HG03108 (cell line): ENCODE data around the gene ATP1A4.
"Not testable (repeated sequence)": the region's sequence is repeated elsewhere in the genome, so short reads cannot be mapped to it uniquely, and the experiment has no call there.

Experiments
- ATAC-seq: cut with Tn5 transposase; IDR thresholded peaks from one replicate; pipeline ENCODE4 v1.9.1; 2021; ENCODE audit warnings: moderate library complexity; ENCODE audit not compliant: unreplicated experiment

Gene ATP1A4

DNA sequence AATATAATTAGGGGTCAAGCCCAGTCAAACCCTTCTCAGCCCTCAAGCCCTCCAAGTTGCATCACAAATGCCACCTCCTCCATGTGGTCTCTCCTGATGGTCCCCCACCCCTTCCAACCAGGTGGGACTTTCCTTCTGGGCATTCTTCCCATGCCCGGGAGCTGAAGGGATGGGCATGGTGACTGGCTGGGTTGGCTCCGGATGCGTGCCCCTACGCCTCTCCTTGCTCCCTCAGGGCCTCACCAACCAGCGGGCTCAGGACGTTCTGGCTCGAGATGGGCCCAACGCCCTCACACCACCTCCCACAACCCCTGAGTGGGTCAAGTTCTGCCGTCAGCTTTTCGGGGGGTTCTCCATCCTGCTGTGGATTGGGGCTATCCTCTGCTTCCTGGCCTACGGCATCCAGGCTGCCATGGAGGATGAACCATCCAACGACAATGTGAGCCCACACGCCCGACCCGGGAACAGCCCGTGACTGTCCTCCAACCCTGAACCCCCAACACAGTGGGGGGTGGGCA is 28.4 kb upstream of the ATP1A4 start:
- ATAC-seq: no peak

DNA sequence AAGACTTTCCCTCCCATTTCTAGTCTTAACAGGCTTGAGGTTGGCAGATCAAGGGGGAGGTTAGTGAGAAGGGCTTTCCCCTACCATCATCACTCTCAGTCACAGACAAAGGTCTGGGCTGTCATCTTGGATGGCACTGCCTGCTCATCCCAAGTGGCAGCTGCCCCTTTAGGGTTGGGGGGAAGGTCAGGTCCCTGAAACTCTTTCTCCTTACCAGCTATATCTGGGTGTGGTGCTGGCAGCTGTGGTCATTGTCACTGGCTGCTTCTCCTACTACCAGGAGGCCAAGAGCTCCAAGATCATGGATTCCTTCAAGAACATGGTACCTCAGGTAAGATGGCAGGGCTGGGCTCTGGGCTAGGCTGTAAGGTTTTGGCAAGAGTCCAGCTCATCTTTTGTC is 27.7 kb upstream of the ATP1A4 start:
- ATAC-seq: no peak

DNA sequence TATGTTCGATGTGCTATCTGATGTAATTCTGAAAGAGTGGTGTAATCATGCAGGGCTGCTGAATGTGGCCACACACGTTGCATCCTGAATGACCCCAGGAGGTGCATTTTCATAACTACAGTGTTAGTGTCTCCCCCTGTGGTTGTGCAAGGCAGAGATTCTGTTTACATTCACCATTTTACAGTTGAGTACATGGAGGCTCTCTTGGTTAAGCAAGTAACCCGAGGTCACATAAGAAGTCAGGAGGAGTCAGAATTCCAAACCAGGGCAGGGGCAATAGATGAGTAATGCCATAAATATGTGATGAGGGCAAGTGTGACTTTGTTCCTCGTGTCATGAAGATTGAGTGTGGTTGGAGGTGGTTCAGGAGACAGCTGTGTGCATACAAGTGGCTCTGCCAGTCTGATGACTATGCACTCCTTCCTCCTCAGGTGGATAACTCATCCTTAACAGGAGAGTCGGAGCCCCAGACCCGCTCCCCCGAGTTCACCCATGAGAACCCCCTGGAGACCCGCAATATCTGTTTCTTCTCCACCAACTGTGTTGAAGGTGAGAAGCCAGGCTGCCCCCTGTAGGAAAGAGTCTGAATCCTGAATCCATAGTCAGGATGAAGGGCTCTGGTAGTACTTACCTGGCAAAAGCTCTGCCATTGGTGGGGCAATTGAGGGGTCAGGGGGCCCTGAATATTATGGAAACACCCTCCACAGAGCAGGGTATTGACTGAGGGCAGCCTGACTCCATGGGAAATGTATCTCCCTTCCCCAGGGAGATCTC is 26.5 kb upstream of the ATP1A4 start:
- ATAC-seq: no peak

DNA sequence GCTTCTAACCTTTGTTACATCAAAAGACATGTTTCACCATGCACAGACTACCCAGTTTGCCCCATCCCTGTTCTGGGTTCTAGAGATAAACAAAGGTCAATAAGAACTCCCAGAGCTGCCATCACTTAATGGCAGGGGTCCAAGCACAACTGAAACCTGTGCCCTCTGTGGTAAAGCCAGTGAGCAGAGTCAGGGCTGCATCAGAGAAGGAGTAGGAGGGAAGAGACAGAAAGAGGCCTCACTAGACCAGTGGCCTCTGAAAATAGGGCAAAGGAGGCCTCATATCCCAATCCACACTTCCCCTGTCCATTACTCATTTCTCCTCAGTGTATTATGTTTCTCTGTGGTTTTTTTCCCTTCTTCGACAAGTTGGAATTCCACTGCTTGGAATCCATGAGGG is 25.7 kb upstream of the ATP1A4 start:
- no peak for ATAC-seq

DNA sequence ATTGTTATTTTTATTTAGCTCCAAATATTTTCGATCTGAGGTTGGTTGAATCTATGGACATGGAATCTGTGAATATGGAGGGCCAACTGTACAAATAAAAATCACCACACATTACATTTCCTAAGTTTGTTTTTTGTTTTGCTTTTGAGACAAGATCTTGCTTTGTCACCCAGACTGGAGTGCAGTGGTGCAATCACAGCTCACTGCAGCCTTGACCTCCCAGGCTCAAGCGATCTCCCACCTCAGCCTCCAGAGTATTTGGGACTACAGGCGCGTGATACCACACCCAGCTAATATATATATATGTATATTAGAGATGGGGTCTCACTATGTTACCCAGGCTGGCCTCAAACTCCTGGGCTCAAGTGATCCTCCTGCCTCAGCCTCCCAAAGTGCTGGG is 25.1 kb upstream of the ATP1A4 start:
- not testable (repeated sequence) for ATAC-seq

DNA sequence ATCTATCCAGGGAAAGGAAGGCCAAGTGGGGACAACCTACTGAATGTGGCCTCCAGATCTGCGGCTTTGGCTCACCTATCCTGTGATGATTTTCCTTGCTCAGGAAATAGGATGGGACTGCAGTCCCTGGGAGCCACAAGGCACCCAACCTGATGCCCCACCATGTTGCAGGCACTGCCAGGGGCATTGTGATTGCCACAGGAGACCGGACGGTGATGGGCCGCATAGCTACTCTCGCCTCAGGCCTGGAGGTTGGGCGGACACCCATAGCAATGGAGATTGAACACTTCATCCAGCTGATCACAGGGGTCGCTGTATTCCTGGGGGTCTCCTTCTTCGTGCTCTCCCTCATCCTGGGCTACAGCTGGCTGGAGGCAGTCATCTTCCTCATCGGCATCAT is 24.0 kb upstream of the ATP1A4 start:
- no peak for ATAC-seq

- ATAC-seq: no peak
Measured at GRCh38 chr1:160127865-160128523, 23.4 kb upstream of the ATP1A4 start.

DNA sequence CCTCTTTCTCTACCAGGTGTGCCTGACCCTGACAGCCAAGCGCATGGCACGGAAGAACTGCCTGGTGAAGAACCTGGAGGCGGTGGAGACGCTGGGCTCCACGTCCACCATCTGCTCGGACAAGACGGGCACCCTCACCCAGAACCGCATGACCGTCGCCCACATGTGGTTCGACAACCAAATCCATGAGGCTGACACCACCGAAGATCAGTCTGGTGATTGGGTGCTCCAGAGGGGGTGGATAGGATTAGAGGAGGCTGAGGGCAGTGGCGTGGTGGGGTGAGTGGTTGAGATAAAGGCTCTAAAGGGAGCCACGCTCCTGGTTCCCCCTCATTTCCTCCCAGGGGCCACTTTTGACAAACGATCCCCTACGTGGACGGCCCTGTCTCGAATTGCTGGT is 22.8 kb upstream of the ATP1A4 start:
- no peak for ATAC-seq

- ATAC-seq: no peak
Measured at GRCh38 chr1:160129046-160129445, 22.4 kb upstream of the ATP1A4 start.

GRCh38 chr1:160129558-160129957 is 21.8 kb upstream of the ATP1A4 start:
- ATAC-seq: no peak

GRCh38 chr1:160129966-160130365 is 21.4 kb upstream of the ATP1A4 start:
- no peak for ATAC-seq

DNA sequence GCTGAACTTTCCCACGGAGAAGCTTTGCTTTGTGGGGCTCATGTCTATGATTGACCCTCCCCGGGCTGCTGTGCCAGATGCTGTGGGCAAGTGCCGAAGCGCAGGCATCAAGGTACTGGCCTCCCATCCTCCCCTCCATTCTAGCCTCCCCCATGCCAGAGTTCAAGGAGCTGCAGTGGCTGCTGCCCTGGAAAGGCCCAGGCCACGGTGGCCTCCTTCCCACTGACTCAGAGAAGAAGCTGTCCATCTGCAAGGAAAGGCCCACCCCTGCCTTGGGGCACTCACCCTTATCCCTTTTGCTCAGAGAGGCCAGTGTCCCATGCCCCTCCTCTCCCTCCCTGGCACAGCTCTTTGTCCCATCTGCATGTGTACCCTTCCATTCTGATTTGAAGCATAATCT is 20.9 kb upstream of the ATP1A4 start:
- ATAC-seq: no peak

DNA sequence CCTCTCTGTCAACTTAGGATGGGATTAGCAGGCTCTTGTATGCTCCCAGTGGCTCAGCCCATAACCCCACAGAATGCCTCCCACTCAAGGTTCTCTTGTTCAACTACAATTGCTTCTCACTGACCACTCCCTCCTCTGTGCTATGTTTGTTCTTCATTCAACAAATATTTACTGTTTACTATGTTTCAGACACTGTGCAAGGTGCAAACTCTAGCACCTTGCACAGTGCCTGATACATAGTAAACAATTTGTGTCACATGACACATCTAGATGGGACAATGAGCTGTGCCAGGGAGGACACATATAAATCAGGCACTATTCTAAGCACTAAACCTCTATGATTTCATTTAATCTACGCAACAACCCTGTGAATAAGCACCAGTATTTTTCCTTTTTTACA is 20.5 kb upstream of the ATP1A4 start:
- ATAC-seq: no peak

DNA sequence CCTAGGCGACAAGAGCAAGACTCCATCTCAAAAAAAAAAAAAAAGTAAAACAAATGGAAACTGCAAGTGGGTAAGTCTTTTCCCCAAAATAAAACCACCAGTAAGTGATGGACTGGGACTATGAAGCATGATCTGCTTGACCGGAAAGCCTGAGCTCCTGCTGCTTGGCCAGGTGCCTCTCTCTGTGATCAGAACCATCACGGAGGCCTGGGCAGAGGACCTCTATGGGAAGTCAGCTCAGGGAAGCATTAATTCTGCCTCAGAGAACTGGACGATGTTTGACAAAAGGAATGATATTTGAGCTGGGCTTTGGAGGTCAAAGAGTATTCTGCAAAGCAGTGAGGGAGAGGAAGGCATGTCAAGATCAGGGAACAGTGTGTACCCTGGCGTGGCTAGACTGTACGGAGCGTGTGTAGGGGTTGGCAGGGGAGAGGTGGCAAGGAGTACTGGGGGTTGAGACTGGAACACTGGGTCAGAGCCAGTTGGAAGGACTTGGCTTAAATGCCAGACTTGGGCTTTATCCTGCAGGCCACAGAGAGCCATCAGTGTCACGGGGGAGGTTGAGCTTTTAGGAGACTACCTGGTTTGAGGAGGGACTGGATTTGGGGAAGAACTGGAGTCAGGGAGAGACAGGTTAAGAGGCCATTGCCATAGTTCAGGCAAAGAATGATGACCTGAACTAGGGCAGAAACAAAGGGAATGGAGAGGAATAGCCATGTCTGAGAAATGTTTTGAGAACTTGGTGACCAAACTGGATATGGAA is 19.4 kb upstream of the ATP1A4 start:
- no peak for ATAC-seq

DNA sequence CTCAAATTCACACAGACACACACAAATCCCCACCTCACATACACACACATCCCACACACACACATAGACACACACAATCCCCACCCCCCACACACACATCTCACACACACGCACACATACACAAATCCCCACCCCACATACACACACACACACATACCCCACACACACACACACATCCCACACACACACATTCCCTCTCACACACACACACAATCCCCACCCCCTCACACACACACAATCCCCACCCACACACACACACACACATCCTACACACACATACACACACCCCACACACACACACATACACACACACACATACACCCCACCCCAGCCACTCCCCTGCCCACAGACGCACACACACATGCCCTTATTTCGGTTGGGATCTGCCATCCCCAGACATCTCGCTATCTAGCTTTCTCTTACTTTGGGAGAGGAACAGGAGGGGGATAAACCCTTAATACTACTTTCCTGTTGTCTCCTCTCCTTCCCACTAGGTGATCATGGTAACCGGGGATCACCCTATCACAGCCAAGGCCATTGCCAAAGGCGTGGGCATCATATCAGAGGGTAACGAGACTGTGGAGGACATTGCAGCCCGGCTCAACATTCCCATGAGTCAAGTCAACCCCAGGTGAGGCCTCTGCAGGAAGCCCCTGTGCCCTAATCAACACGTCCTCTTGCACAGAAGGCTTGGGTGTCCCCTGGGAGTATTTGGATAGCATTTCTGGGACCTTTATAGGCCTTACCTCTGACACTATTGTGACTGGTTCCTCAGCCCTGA is 17.2 kb upstream of the ATP1A4 start:
- no peak for ATAC-seq

DNA sequence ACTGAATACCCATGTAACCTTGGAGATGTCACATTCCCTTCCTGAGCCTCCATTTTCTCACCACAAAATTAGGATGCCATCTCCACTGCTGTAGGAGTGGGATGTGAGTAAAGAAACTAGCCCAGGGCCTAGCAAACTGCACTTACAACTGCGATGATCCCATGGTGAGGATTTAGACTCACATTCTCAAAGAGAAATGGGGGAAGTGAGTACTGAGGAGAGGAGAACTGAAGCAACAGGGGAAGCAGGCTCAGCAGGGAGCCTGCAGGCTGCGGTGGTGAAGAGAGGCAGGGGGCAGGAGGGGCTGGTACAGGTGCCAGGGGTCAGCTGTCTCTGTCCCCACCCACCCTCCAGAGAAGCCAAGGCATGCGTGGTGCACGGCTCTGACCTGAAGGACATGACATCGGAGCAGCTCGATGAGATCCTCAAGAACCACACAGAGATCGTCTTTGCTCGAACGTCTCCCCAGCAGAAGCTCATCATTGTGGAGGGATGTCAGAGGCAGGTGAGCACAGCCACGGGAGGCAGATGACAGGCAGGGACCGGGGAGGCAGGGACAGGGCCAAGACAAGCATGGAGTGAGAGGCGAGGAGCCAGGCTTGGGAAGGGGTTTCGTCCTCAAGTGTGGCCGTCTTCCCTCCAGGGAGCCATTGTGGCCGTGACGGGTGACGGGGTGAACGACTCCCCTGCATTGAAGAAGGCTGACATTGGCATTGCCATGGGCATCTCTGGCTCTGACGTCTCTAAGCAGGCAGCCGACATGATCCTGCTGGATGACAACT is 16.4 kb upstream of the ATP1A4 start:
- no peak for ATAC-seq

DNA sequence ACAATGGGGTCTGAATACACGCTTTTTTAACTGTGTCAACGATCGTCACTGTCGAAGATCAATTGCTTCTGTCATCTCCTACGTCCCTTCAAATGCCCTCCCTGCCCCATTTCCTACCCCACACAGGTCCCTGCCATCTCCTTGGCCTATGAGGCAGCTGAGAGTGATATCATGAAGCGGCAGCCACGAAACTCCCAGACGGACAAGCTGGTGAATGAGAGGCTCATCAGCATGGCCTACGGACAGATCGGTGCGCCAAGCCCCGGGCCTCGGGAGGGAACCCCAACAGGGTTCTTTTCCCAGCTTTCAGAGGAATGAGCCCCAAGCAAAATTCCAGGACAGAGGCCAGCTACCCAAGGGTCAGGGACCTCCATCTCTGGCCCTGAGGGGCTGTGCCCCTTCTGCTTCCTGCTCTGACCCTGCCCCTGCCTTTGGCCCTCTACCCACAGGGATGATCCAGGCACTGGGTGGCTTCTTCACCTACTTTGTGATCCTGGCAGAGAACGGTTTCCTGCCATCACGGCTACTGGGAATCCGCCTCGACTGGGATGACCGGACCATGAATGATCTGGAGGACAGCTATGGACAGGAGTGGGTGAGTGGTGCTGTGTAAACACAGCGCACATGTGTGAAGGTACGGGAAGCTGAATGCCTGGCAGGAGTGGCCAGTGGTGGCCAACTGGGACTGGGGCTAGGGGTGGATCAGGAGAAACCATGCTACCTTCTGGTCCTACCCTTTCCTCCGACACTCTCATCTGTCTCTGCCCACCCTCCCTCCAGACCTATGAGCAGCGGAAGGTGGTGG is 15.1 kb upstream of the ATP1A4 start:
- ATAC-seq: no peak

GRCh38 chr1:160136926-160137200 is 14.5 kb upstream of the ATP1A4 start:
- no peak for ATAC-seq

GRCh38 chr1:160137216-160137862 is 14.1 kb upstream of the ATP1A4 start:
- no peak for ATAC-seq
